GM12878 (cell line): ENCODE measurements around the gene HOXB3. TPM values are rescaled to one million over a fixed set of nuclear protein-coding genes. Genes with fewer than 3 reads are reported as not detected.

Experiments used
- ATAC-seq: fragments of 200-7000 bp; cut with Tn5 transposase; 3 replicates; pipeline ENCODE4 v1.9.1; 2020; ENCODE audit warnings: mild to moderate bottlenecking, moderate library complexity
- BruUV-seq: library from RNA; stranded (reverse); fragments of 400-500 nt; replicated peaks from 2 replicates; lab custom pipeline; 2021; lab: Mats Ljungman, UMichigan
- CTCF ChIA-PET: fragments of 300-600 bp; sonication (Branson Sonifier 250); formaldehyde crosslinking; extraction: SDS; loops from one replicate; lab custom pipeline; 2021; ENCODE audit warnings: inconsistent platforms; lab: Yijun Ruan, JAX
- POLR2A ChIA-PET: fragments of 350-600 bp; formaldehyde crosslinking; extraction: SDS; loops from one replicate; lab custom pipeline; 2021; ENCODE audit warnings: inconsistent platforms; lab: Charles Lee
- RAD21 ChIA-PET: fragments of 300-600 bp; sonication (Branson Sonifier 250); formaldehyde crosslinking; loops from one replicate; lab custom pipeline; 2023; ENCODE audit warnings: antibody characterized with exemption; ENCODE audit not compliant: unreplicated experiment; lab: Charles Lee
- SMC1A ChIA-PET: fragments of 300-600 bp; sonication (Branson Sonifier 250); formaldehyde crosslinking; loops from one replicate; lab custom pipeline; 2023; ENCODE audit not compliant: unreplicated experiment, uncharacterized antibody; lab: Charles Lee
- DNase-seq: peaks from one replicate; pipeline ENCODE4 v3.0.0-alpha.2; 2011; ENCODE audit warnings: low read depth, low spot score
- FAIRE-seq: peaks from 3 replicates; lab custom pipeline; 2011; peaks lifted over from hg19 to GRCh38; lab: Jason Lieb, UNC
- H2AFZ ChIP-seq: 2 replicates; pipeline ENCODE4 v1.6.0; 2011; ENCODE audit warnings: low read depth, low read length, control low read depth; ENCODE audit not compliant: control insufficient read depth
- H3K27ac ChIP-seq: 2 replicates; pipeline ENCODE4 v1.5.1; 2011; ENCODE audit warnings: control low read depth; ENCODE audit not compliant: control insufficient read depth, insufficient read depth
- H3K27me3 ChIP-seq, 2 experiments: replicated peaks in 1 of 2; 2 replicates each; pipeline versions ENCODE4 v1.6.0 to v1.6.1; 2011; ENCODE audit warnings: low read length in 1 of 2; ENCODE audit not compliant: control insufficient read depth in 2 of 2, insufficient read depth in 2 of 2
- H3K36me3 ChIP-seq, 2 experiments: 2 replicates each; pipeline ENCODE4 v1.5.1; 2011; ENCODE audit warnings: low read length in 1 of 2; ENCODE audit not compliant: control insufficient read depth in 2 of 2, insufficient read depth in 2 of 2
- H3K4me1 ChIP-seq: 2 replicates; pipeline ENCODE4 v1.6.1; 2011; ENCODE audit warnings: mild to moderate bottlenecking, low read length, moderate library complexity, mixed read lengths; ENCODE audit not compliant: control insufficient read depth, insufficient read depth
- H3K4me2 ChIP-seq: 2 replicates; pipeline ENCODE4 v1.6.0; 2011; ENCODE audit warnings: control low read depth; ENCODE audit not compliant: control insufficient read depth, insufficient read depth
- H3K4me3 ChIP-seq: fragments of 200-600 bp; sonication (generic); 2 replicates; pipeline ENCODE4 v1.5.1; 2016
- H3K79me2 ChIP-seq: 2 replicates; pipeline ENCODE4 v1.6.0; 2011; ENCODE audit warnings: low read length; ENCODE audit not compliant: control insufficient read depth, insufficient read depth
- H3K9ac ChIP-seq: 2 replicates; pipeline ENCODE4 v1.8.0; 2011; ENCODE audit warnings: low read length, control low read depth, mixed read lengths; ENCODE audit not compliant: control insufficient read depth, insufficient read depth
- H3K9me3 ChIP-seq: replicated peaks from 3 replicates; pipeline ENCODE4 v1.5.1; 2011; ENCODE audit warnings: mild to moderate bottlenecking, low read length; ENCODE audit not compliant: control insufficient read depth, insufficient read depth
- H4K20me1 ChIP-seq: 2 replicates; pipeline ENCODE4 v1.6.0; 2011; ENCODE audit not compliant: control insufficient read depth, insufficient read depth
- BHLHE40 ChIP-seq, 2 experiments: fragments of 450-650 bp in 1 of 2; IDR thresholded peaks; 2 replicates each; pipeline ENCODE4 v1.6.1; 2011 to 2017; ENCODE audit warnings: low read depth in 2 of 2, borderline replicate concordance in 1 of 2, improper control_type of control experiment in 1 of 2, low read length in 1 of 2, mild to moderate bottlenecking in 1 of 2
- CBX3 ChIP-seq: fragments of 200-600 bp; sonication (generic); IDR thresholded peaks from 2 replicates; pipeline ENCODE4 v1.6.1; 2016; ENCODE audit warnings: low read depth, borderline replicate concordance
- EED ChIP-seq: sonication (generic); IDR thresholded peaks from 2 replicates; pipeline ENCODE4 v1.6.1; 2016; ENCODE audit warnings: antibody characterized with exemption, low read depth
- EP300 ChIP-seq, 2 experiments: fragments of 150-350 bp in 1 of 2; IDR thresholded peaks; 2 replicates each; pipeline ENCODE4 v1.6.1; 2011 to 2012; ENCODE audit warnings: low read depth in 2 of 2, low read length in 2 of 2, borderline replicate concordance in 1 of 2, improper control_type of control experiment in 1 of 2, inconsistent platforms in 1 of 2; ENCODE audit not compliant: control insufficient read depth in 1 of 2
- IKZF1 ChIP-seq: fragments of 450-650 bp; conservative IDR thresholded peaks from 2 replicates; pipeline ENCODE4 v1.6.1; 2017; ENCODE audit warnings: antibody characterized with exemption, mild to moderate bottlenecking
- JUNB ChIP-seq: IDR thresholded peaks from 2 replicates; pipeline ENCODE4 v1.6.1; 2016; ENCODE audit warnings: antibody characterized with exemption, mild to moderate bottlenecking
- SPI1 ChIP-seq: IDR thresholded peaks from 2 replicates; pipeline ENCODE4 v1.6.1; 2011; ENCODE audit warnings: low read depth, mild to moderate bottlenecking, low read length, moderate library complexity, borderline replicate concordance; ENCODE audit not compliant: insufficient read depth
- WGBS: methylation state at CpG from one replicate; pipeline ENCODE4 v1.1.6; 2016; ENCODE audit warnings: low lambda C conversion rate; ENCODE audit not compliant: insufficient replicate concordance, insufficient coverage; ENCODE audit errors: missing lambda C conversion rate; 5-methylcytosine and 5-hydroxymethylcytosine counted together
- in situ Hi-C: fragments of 300-500 bp; cut with MboI; formaldehyde crosslinking; loops from 9 replicates; pipeline ENCODE4 v1.14.3; 2018; ENCODE audit warnings: mixed read lengths
- intact Hi-C: fragments of 100-400 bp; cut with micrococcal nuclease; formaldehyde crosslinking; loops from one replicate; pipeline ENCODE4 v1.14.2; 2022; ENCODE audit not compliant: unreplicated experiment
- polyA plus RNA-seq, 11 experiments: library from polyadenylated mRNA; depleted of rRNA in 4 of 11; unstranded in 6 of 11; stranded (reverse) in 5 of 11; fragments of >200 nt; fragmentation: Nextera tagmentation in 4 of 11; fragmentation: Illumina TruSeq in 1 of 11; extraction: Ambion mirVana in 4 of 11; extraction: Trizol in 1 of 11; gene quantifications; 1 replicate in 1 of 11; 2 replicates in 10 of 11; pipeline versions ENCODE4 v1.2.1 to v1.2.3, GENCODE V29; 2011 to 2016; ENCODE audit warnings: inconsistent platforms in 2 of 11, missing spikeins in 2 of 11, low read depth in 1 of 11
- total RNA-seq, 4 experiments: library from RNA; depleted of rRNA in 3 of 4; stranded (reverse); fragments of >200 nt in 3 of 4; fragmentation: Illumina TruSeq in 1 of 4; extraction: Trizol in 1 of 4; gene quantifications; 2 replicates each; pipeline versions ENCODE4 v1.2.1 to v1.2.3, GENCODE V29; 2013 to 2021
- TF ChIP-seq, protein P1 (sequence below): fragments of 450-650 bp; IDR thresholded peaks from 2 replicates; pipeline ENCODE4 v1.6.1; 2017; ENCODE audit warnings: low read depth, mild to moderate bottlenecking, moderate library complexity
- TF ChIP-seq, protein P2 (sequence below): IDR thresholded peaks from 2 replicates; pipeline ENCODE4 v1.6.1; 2012; ENCODE audit warnings: low read length, inconsistent platforms
- TF ChIP-seq, protein P3 (sequence below): IDR thresholded peaks from 2 replicates; pipeline ENCODE4 v1.6.1; 2012; ENCODE audit warnings: improper control_type of control experiment, low read depth, low read length; ENCODE audit not compliant: insufficient replicate concordance

HOXB3 gene
- total and polyA plus RNA-seq, 10 of the 15 experiments (the other 5 are each of a cell fraction or from before 2014, with no cell fraction given) = 0.19 to 7.7 (median 2.9) TPM

DNA sequence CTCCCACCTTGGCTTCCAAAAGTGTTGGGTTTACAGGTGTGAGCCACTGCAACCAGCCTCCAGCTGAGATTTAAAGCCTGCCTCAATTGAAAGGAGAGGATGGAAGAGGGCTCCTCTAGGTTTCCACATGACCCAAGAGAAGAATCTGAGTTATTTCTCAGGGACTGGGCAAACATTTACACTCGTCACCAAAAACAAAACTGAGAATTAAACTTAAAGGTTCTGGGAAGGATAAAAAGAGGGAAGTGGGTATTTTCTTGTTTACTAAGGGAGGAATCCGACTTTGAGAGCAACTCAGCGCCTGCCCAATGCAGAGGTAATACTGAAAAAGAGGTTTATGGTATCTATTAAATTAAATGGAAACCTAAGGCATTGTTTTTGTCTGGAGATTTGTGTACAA lies 72.6 kb downstream of the HOXB3 start:
- Histone ChIP-seq H3K27me3 (no peaks in the 10 kb centered on the region), H3K79me2 (no peaks in the 10 kb centered on the region), H4K20me1 (no peaks in the 10 kb centered on the region), H3K9ac (no peak overlapping the region), H3K4me2 (peak overlapping the region; percentile 77), H3K27ac (0 out of 2 replicates have a peak overlapping the region, but pooled peaks have one; percentile 37), H3K36me3 (no peaks in the 10 kb centered on the region), H2AFZ (no peak overlapping the region), H3K9me3 (no peaks in the 10 kb centered on the region), H3K4me3 (no peak overlapping the region), H3K4me1 (peaks cover 40% of the 10 kb centered on the region)
- CTCF ChIA-PET = interaction anchor here (1.1 kb wide), 1 partner anchor 12 kb away, joined by 3 read pairs; no protein-coding TSS in a partner anchor
- BruUV-seq = no TSS peak
- ATAC-seq (peak; percentile 64), FAIRE-seq (no peak), DNase-seq (no peak)
- POLR2A ChIA-PET = interaction anchor here (1.1 to 1.4 kb wide), 2 partner anchors 44 to 409 kb away, joined by 3 to 4 read pairs; partner anchors contain the start of gene SNX11
- SMC1A ChIA-PET = interaction anchor here (0.6 to 4.9 kb wide), 7 partner anchors 8 to 151 kb away, joined by 3 to 31 read pairs (median 3); no protein-coding TSS in a partner anchor
- intact Hi-C loops = no loop called here
- whole genome bisulfite sequencing = 0% methylated on average over 3 of the region's 3 CpGs
- in situ Hi-C loops = no loop called here
- RAD21 ChIA-PET = interaction anchor here (0.6 to 1.4 kb wide), 2 partner anchors 97 to 165 kb away, joined by 4 to 5 read pairs; no protein-coding TSS in a partner anchor
- TF ChIP-seq, protein P1, sequence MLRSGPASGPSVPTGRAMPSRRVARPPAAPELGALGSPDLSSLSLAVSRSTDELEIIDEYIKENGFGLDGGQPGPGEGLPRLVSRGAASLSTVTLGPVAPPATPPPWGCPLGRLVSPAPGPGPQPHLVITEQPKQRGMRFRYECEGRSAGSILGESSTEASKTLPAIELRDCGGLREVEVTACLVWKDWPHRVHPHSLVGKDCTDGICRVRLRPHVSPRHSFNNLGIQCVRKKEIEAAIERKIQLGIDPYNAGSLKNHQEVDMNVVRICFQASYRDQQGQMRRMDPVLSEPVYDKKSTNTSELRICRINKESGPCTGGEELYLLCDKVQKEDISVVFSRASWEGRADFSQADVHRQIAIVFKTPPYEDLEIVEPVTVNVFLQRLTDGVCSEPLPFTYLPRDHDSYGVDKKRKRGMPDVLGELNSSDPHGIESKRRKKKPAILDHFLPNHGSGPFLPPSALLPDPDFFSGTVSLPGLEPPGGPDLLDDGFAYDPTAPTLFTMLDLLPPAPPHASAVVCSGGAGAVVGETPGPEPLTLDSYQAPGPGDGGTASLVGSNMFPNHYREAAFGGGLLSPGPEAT = peak; percentile 69; the same call in 1 of the 2 replicates
- TF ChIP-seq, protein P2, sequence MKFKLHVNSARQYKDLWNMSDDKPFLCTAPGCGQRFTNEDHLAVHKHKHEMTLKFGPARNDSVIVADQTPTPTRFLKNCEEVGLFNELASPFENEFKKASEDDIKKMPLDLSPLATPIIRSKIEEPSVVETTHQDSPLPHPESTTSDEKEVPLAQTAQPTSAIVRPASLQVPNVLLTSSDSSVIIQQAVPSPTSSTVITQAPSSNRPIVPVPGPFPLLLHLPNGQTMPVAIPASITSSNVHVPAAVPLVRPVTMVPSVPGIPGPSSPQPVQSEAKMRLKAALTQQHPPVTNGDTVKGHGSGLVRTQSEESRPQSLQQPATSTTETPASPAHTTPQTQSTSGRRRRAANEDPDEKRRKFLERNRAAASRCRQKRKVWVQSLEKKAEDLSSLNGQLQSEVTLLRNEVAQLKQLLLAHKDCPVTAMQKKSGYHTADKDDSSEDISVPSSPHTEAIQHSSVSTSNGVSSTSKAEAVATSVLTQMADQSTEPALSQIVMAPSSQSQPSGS = peak; percentile 26; the same call in 1 of the 2 replicates
- TF ChIP-seq, protein P3, sequence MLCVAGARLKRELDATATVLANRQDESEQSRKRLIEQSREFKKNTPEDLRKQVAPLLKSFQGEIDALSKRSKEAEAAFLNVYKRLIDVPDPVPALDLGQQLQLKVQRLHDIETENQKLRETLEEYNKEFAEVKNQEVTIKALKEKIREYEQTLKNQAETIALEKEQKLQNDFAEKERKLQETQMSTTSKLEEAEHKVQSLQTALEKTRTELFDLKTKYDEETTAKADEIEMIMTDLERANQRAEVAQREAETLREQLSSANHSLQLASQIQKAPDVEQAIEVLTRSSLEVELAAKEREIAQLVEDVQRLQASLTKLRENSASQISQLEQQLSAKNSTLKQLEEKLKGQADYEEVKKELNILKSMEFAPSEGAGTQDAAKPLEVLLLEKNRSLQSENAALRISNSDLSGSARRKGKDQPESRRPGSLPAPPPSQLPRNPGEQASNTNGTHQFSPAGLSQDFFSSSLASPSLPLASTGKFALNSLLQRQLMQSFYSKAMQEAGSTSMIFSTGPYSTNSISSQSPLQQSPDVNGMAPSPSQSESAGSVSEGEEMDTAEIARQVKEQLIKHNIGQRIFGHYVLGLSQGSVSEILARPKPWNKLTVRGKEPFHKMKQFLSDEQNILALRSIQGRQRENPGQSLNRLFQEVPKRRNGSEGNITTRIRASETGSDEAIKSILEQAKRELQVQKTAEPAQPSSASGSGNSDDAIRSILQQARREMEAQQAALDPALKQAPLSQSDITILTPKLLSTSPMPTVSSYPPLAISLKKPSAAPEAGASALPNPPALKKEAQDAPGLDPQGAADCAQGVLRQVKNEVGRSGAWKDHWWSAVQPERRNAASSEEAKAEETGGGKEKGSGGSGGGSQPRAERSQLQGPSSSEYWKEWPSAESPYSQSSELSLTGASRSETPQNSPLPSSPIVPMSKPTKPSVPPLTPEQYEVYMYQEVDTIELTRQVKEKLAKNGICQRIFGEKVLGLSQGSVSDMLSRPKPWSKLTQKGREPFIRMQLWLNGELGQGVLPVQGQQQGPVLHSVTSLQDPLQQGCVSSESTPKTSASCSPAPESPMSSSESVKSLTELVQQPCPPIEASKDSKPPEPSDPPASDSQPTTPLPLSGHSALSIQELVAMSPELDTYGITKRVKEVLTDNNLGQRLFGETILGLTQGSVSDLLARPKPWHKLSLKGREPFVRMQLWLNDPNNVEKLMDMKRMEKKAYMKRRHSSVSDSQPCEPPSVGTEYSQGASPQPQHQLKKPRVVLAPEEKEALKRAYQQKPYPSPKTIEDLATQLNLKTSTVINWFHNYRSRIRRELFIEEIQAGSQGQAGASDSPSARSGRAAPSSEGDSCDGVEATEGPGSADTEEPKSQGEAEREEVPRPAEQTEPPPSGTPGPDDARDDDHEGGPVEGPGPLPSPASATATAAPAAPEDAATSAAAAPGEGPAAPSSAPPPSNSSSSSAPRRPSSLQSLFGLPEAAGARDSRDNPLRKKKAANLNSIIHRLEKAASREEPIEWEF = peak; percentile 36
- TF ChIP-seq JUNB = peak; percentile 34; the same call in 1 of the 2 replicates
- peak; percentile 62; the same call in 1 of the 2 replicates for TF ChIP-seq IKZF1
- no peak for TF ChIP-seq EED
- TF ChIP-seq CBX3 = no peak
- TF ChIP-seq EP300 (IDR thresholded peaks at IDR 0.05; ENCODE audit: borderline replicate concordance in 1 of 2, control insufficient read depth in 1 of 2, low read depth in 2 of 2, low read length in 2 of 2) = 0 out of 4 replicates have a peak, but pooled peaks of 1 of the 2 experiments have one; percentile 35
- TF ChIP-seq BHLHE40 (IDR thresholded peaks at IDR 0.05; ENCODE audit: borderline replicate concordance in 1 of 2, low read depth in 2 of 2, low read length in 1 of 2) = peak in 1 of 2 experiments; percentile 17; a peak in 1 of 4 replicates
- peak; percentile 94 for TF ChIP-seq SPI1
